Pancreas (tissue), 10 donors: ENCODE data around the gene S100A6. TPM values are rescaled to one million over a fixed set of nuclear protein-coding genes. Genes with fewer than 3 reads are reported as not detected.
"Not testable (repeated sequence)": the region's sequence is repeated elsewhere in the genome, so short reads cannot be mapped to it uniquely, and the experiment has no call there.

Experiments used
- ATAC-seq, 4 donors: fragments of 200-7000 bp; cut with Tn5 transposase; one replicate each; pipeline versions ENCODE4 v1.8.0 to v1.9.1; 2020; ENCODE audit warnings: mild to moderate bottlenecking in 4 of 4, moderate library complexity in 4 of 4
- DNase-seq, 6 donors: peaks; one replicate each; pipeline ENCODE4 v3.0.0-alpha.2; 2020
- FAIRE-seq: peaks from 2 replicates; lab custom pipeline; 2012; peaks lifted over from hg19 to GRCh38; lab: Jason Lieb, UNC
- H3K27ac ChIP-seq, 4 donors: fragments of 200-600 bp; sonication (generic); 1 replicate in 3 of 4; 2 replicates in 1 of 4; pipeline versions ENCODE4 v1.5.0 to v1.8.0; 2020
- H3K27me3 ChIP-seq, 4 donors: fragments of 200-600 bp; one replicate each; pipeline ENCODE4 v1.8.0; 2021
- H3K36me3 ChIP-seq, 3 donors: fragments of 200-600 bp; sonication (generic) in 1 of 3; one replicate each; pipeline versions ENCODE4 v1.5.0 to v1.8.0; 2020 to 2021
- H3K4me1 ChIP-seq, 3 donors: fragments of 200-600 bp; one replicate each; pipeline ENCODE4 v1.8.0; 2021
- H3K4me3 ChIP-seq, 4 donors: fragments of 200-600 bp; sonication (generic) in 2 of 4; one replicate each; pipeline versions ENCODE4 v1.5.0 to v1.8.0; 2020 to 2021
- H3K9me3 ChIP-seq, 4 donors: fragments of 200-600 bp; one replicate each; pipeline ENCODE4 v1.8.0; 2021
- CTCF ChIP-seq, 4 donors: fragments of 200-600 bp; sonication (generic) in 3 of 4; IDR thresholded peaks; one replicate each; pipeline versions ENCODE4 v1.5.0 to v1.8.0; 2021; ENCODE audit warnings: antibody characterized with exemption in 4 of 4
- WGBS, 2 donors: extraction: QIAGEN DNeasy Blood & Tissue Kit; methylation state at CpG; one replicate each; pipeline ENCODE4 v1.1.7; 2013; 5-methylcytosine and 5-hydroxymethylcytosine counted together
- intact Hi-C, 3 donors: fragments of 100-400 bp; cut with DNase I; formaldehyde crosslinking; loops; one replicate each; pipeline versions ENCODE4 v1.11.1 to v1.14.2; 2022
- polyA plus RNA-seq, 2 donors: library from polyadenylated mRNA; stranded (reverse); fragments of 200-250 nt; gene quantifications; one replicate each; pipeline ENCODE4 v1.2.3, GENCODE V29; 2013
- total RNA-seq, 6 donors: library from RNA; stranded (reverse); fragmentation: NEBNext Ultra II Directional in 4 of 6; extraction: Animal tissue kit (Norgen Biotek cat#: 25700) in 4 of 6; gene quantifications; one replicate each; pipeline versions ENCODE4 v1.2.1 to v1.2.4, GENCODE V29; 2021 to 2023
- donor health status: healthy with polysubstance abuse.
- donor health status: DM: no; HTN: no; CAD: no; lungs with moderate emphysema.
- donor health status: DM: no; HTN: no; CAD: no.
- donor health status: control.
- donor health status: control.
- donor health status: Bipolar disorder and iron deficiency.
- donor health status: DM: yes; HTN: yes; CAD: no.
- donor health status: DM: no; HTN: no; CAD: no.
- donor health status: DM: no; HTN: no; CAD: no.
- donor health status: DM: yes; HTN: yes; CAD: no.

Gene S100A6
- total RNA-seq, result 100 to 1,000 TPM in 2 of 6 donors, 10 to 100 TPM in 4; 21.4 to 264 (median 61.8) TPM
- 100 to 1,000 TPM; 304 to 495 TPM for polyA plus RNA-seq

- DNase-seq (peak in 2 of 6 donors; percentile 41 to 46), ATAC-seq (peak; percentile 9 to 49 (median 40)), FAIRE-seq (no peak)
- Histone ChIP-seq H3K4me1 (no peaks in the 10 kb centered on the region), H3K27ac (peak within 1 kb of the TSS; percentile 76 to 90 (median 78)), H3K27me3 (no peaks in the 10 kb centered on the region), H3K36me3 (no peaks in the 10 kb centered on the region), H3K9me3 (no peaks in the 10 kb centered on the region), H3K4me3 (peak within 1 kb of the TSS; percentile 33 to 61 (median 44))
- no peak for TF ChIP-seq CTCF (IDR thresholded peaks at IDR 0.05)
- intact Hi-C loops, result no loop called here
- 28 to 32% methylated on average over 18 of the region's 18 CpGs for WGBS, 2 donors
Observed at GRCh38 chr1:153535242-153536011, at the start of gene S100A6. TSS of gene S100A6 (minus strand) at chr1:153535991. CDS start at chr1:153535339, 652 bp downstream.

GRCh38 chr1:153585006-153585405 is 49.2 kb upstream of the S100A6 start:
- WGBS, 2 donors, result 88 to 90% methylated on average over 1 of the region's 1 CpG
- FAIRE-seq, result no peak
- H3K4me3 ChIP-seq, result no peak overlapping the region
- intact Hi-C loops, result no loop called here
- H3K27me3 ChIP-seq, result no peaks in the 10 kb centered on the region
- no peak for DNase-seq
- no peak for ATAC-seq
- H3K36me3 ChIP-seq, result no peaks in the 10 kb centered on the region
- H3K4me1 ChIP-seq, result no peaks in the 10 kb centered on the region
- no peak for TF ChIP-seq CTCF (IDR thresholded peaks at IDR 0.05)
- H3K27ac ChIP-seq, result no peak overlapping the region
- H3K9me3 ChIP-seq, result no peaks in the 10 kb centered on the region

GRCh38 chr1:153583976-153584375 is 48.2 kb upstream of the S100A6 start:
- ATAC-seq (no peak), DNase-seq (no peak), FAIRE-seq (no peak)
- Histone ChIP-seq H3K36me3 (no peaks in the 10 kb centered on the region), H3K9me3 (no peaks in the 10 kb centered on the region), H3K27ac (no peak overlapping the region), H3K4me1 (no peaks in the 10 kb centered on the region), H3K4me3 (no peak overlapping the region), H3K27me3 (no peaks in the 10 kb centered on the region)
- 76 to 82% methylated on average over 2 of the region's 2 CpGs for WGBS, 2 donors
- intact Hi-C loops, result no loop called here
- TF ChIP-seq CTCF (IDR thresholded peaks at IDR 0.05), result no peak

- 67 to 82% methylated on average over 2 of the region's 3 CpGs for WGBS, 2 donors
- H3K27ac ChIP-seq, FAIRE-seq, H3K27me3 ChIP-seq, H3K9me3 ChIP-seq, intact Hi-C loops, H3K36me3 ChIP-seq, DNase-seq, H3K4me1 ChIP-seq, H3K4me3 ChIP-seq, ATAC-seq: not testable (repeated sequence)
Observed at GRCh38 chr1:153583514-153583913, 47.7 kb upstream of the S100A6 start.

- ATAC-seq, intact Hi-C loops, H3K27me3 ChIP-seq, FAIRE-seq, H3K27ac ChIP-seq, H3K36me3 ChIP-seq, H3K9me3 ChIP-seq, H3K4me1 ChIP-seq, H3K4me3 ChIP-seq: not testable (repeated sequence)
- peak in 1 of 6 donors; percentile 54 for DNase-seq
- 90 to 93% methylated on average over 32 to 34 of the region's 34 CpGs for WGBS, 2 donors
Observed at GRCh38 chr1:153582836-153583235, 47.0 kb upstream of the S100A6 start.

- WGBS, 2 donors, result 68 to 78% methylated on average over 3 of the region's 3 CpGs
- DNase-seq (no peak), FAIRE-seq (no peak), ATAC-seq (no peak)
- no peak overlapping the region for H3K27ac ChIP-seq
- H3K27me3 ChIP-seq, result no peaks in the 10 kb centered on the region
- no peaks in the 10 kb centered on the region for H3K9me3 ChIP-seq
- TF ChIP-seq CTCF (IDR thresholded peaks at IDR 0.05), result no peak
- no peaks in the 10 kb centered on the region for H3K4me1 ChIP-seq
- H3K36me3 ChIP-seq, result no peaks in the 10 kb centered on the region
- intact Hi-C loops, result loop anchor here in 1 of 3 donors (10.0 kb wide), 1 partner anchor 46 kb away; the partner anchor contains the start of genes S100A1 and S100A13
- no peak overlapping the region for H3K4me3 ChIP-seq
Observed at GRCh38 chr1:153578936-153579335, 43.1 kb upstream of the S100A6 start.
